ENCODE measurements around the gene PLEKHG4B.

The PLEKHG4B gene

DNA sequence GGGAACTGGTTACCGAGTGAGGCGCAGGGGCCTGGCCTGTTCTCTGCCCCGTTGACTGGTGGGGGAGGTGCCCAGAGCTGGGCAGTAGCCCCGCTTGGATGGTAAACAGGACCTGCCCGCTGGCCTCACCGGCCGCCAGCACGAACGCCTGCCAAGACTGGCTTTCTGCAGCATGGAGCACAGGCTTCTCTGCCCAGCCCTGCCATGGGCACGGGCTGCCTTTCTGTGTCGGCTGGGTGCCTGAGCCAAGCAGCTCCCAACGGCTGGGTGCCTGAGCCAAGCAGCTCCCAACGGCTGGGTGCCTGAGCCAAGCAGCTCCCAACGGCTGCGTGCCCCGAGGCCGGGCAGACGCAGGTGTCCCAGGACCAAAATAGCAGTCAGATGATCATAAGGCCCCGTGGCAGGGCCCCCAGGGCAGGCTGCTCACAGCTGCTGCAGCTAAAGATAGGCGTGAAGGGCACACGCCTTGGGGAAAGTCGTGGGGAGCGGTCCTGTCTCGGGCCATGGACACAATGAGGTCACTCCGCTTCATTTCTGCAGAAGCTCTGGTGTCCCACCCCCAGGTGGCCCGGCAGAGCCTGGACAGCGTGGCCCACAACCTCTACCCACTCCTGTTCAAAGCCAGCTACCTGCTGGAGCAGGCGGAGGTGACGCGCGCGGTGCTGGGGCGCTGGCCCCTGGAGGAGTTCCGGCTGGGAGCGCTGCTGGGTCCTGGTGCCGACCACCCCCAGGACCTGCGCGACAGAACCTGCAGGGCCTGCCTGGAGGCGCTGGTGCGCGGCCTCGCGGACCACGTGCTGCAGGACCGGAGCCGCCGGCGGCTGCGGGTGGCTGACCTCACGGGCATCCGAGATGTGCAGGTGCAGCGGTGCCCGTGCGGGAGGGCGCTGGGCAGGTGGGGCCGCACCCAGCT is 99.3 kb downstream of the PLEKHG4B start, which contains the start of gene LRRC14B:
Gene LRRC14B (plus strand): TSS at position 460 of the 913 bp plus-strand sequence. CDS start 44 bp downstream, at position 504.
- no peak for DNase-seq
- no peaks in the 10 kb centered on the region for H3K4me1 ChIP-seq
- no peaks in the 10 kb centered on the region for H3K36me3 ChIP-seq
- no peaks in the 10 kb centered on the region for H3K9me3 ChIP-seq
- H3K27me3 ChIP-seq = no peaks in the 10 kb centered on the region
- no peak for TF ChIP-seq CTCF (IDR thresholded peaks at IDR 0.05; ENCODE audit: low read depth, low read length)
- H3K4me3 ChIP-seq (ENCODE audit: low read depth, low read length) = no peak within 1 kb of the TSS

- Histone ChIP-seq H3K4me3 (ENCODE audit: low read depth, low read length) (no peak overlapping the region), H3K4me1 (no peaks in the 10 kb centered on the region), H3K36me3 (no peaks in the 10 kb centered on the region), H3K27me3 (no peaks in the 10 kb centered on the region), H3K9me3 (no peaks in the 10 kb centered on the region)
- no peak for DNase-seq
- TF ChIP-seq CTCF (IDR thresholded peaks at IDR 0.05; ENCODE audit: low read depth, low read length) = no peak
Measured at GRCh38 chr5:191949-192690, 100.2 kb downstream of the PLEKHG4B start.

GRCh38 chr5:192691-192969 is 100.7 kb downstream of the PLEKHG4B start:
- no peak overlapping the region for H3K4me3 ChIP-seq (ENCODE audit: low read depth, low read length)
- no peaks in the 10 kb centered on the region for H3K27me3 ChIP-seq
- DNase-seq = no peak
- H3K9me3 ChIP-seq = no peaks in the 10 kb centered on the region
- no peaks in the 10 kb centered on the region for H3K4me1 ChIP-seq
- TF ChIP-seq CTCF (IDR thresholded peaks at IDR 0.05; ENCODE audit: low read depth, low read length) = no peak
- H3K36me3 ChIP-seq = no peaks in the 10 kb centered on the region

GRCh38 chr5:192970-193831 is 101.2 kb downstream of the PLEKHG4B start:
- Histone ChIP-seq H3K36me3 (no peaks in the 10 kb centered on the region), H3K4me1 (no peaks in the 10 kb centered on the region), H3K27me3 (no peaks in the 10 kb centered on the region), H3K9me3 (no peaks in the 10 kb centered on the region), H3K4me3 (ENCODE audit: low read depth, low read length) (no peak overlapping the region)
- no peak for DNase-seq
- no peak for TF ChIP-seq CTCF (IDR thresholded peaks at IDR 0.05; ENCODE audit: low read depth, low read length)

GRCh38 chr5:194102-194501 is 102.1 kb downstream of the PLEKHG4B start:
- no peaks in the 10 kb centered on the region for H3K9me3 ChIP-seq
- TF ChIP-seq CTCF (IDR thresholded peaks at IDR 0.05; ENCODE audit: low read depth, low read length) = no peak
- H3K4me1 ChIP-seq = no peaks in the 10 kb centered on the region
- no peak for DNase-seq
- H3K27me3 ChIP-seq = no peaks in the 10 kb centered on the region
- H3K4me3 ChIP-seq (ENCODE audit: low read depth, low read length) = no peak overlapping the region
- no peaks in the 10 kb centered on the region for H3K36me3 ChIP-seq
